A549 (cell line): Measurements from ENCODE around the gene SLF2.

ENCODE experiments used
- RFX5 ChIP-seq: fragments of 450-650 bp; IDR thresholded peaks from 2 replicates; pipeline ENCODE4 v1.7.1; 2014; ENCODE audit warnings: antibody characterized with exemption, mild to moderate bottlenecking, moderate library complexity
- SMC3 ChIP-seq: fragments of >200 bp; sonication (Bioruptor Twin); formaldehyde crosslinking; IDR thresholded peaks from 3 replicates; pipeline ENCODE4 v1.6.1; 2018; ENCODE audit warnings: inconsistent platforms
- ZC3H11A ChIP-seq: fragments of 450-650 bp; IDR thresholded peaks from 2 replicates; pipeline ENCODE4 v1.6.1; 2014; ENCODE audit warnings: antibody characterized with exemption, mild to moderate bottlenecking
- TF ChIP-seq, protein P1 (sequence below): IDR thresholded peaks from 2 replicates; pipeline ENCODE4 v1.6.1; 2012
- TF ChIP-seq, protein P2 (sequence below): fragments of >200 bp; sonication (Bioruptor Twin); formaldehyde crosslinking; IDR thresholded peaks from 3 replicates; pipeline ENCODE4 v1.5.1; 2016
- TF ChIP-seq, protein P3 (sequence below): fragments of 250-450 bp; sonication (Bioruptor Pico); IDR thresholded peaks from 2 replicates; pipeline ENCODE4 v1.5.0; 2020; ENCODE audit warnings: low read depth, mild to moderate bottlenecking, moderate library complexity
- TF ChIP-seq, protein P4 (sequence below): fragments of 250-450 bp; sonication (Bioruptor Pico); IDR thresholded peaks from 2 replicates; pipeline ENCODE4 v1.5.0; 2021; ENCODE audit warnings: mild to moderate bottlenecking, moderate library complexity, borderline replicate concordance

DNA sequence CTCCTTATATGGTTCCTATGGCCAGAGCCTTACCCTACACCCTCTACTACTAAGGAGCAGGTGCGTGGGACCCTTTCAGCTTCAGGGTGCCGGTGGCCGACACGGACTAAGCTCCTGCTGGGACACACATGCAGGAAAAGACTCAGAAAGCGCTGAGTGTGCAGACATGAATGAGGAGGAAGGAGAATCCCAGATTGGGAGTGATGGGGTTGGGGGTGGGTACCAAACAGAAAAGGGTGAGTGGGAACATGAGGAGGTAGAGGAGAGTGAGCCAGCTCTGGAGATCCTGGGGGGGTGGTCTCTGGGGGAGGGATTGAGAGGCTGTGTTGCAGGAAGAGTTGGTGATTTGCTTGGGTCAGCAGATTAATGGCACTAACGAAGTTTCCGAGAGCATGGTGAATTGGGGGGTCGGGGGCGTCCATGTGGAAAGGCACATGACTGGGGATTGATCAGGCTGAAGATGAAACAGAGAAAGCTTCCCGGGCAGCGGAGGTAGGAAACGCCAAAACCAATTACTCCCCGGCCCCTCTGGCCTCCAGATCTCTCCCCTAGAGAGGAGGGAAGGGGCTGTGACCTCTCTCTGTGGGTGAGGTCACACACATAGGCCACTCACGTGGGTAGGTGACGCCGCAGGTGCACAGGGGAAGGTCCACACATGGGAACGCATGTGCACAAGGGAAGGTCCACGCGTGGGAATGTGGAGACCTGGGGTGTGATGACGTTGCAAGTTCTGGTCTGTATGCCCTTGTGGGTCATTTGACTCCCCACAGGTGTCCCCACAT lies 37.9 kb upstream of the SLF2 start:
- TF ChIP-seq RFX5: no peak
- TF ChIP-seq, protein P1, sequence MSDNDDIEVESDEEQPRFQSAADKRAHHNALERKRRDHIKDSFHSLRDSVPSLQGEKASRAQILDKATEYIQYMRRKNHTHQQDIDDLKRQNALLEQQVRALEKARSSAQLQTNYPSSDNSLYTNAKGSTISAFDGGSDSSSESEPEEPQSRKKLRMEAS: no peak
- TF ChIP-seq SMC3: no peak
- TF ChIP-seq, protein P2, sequence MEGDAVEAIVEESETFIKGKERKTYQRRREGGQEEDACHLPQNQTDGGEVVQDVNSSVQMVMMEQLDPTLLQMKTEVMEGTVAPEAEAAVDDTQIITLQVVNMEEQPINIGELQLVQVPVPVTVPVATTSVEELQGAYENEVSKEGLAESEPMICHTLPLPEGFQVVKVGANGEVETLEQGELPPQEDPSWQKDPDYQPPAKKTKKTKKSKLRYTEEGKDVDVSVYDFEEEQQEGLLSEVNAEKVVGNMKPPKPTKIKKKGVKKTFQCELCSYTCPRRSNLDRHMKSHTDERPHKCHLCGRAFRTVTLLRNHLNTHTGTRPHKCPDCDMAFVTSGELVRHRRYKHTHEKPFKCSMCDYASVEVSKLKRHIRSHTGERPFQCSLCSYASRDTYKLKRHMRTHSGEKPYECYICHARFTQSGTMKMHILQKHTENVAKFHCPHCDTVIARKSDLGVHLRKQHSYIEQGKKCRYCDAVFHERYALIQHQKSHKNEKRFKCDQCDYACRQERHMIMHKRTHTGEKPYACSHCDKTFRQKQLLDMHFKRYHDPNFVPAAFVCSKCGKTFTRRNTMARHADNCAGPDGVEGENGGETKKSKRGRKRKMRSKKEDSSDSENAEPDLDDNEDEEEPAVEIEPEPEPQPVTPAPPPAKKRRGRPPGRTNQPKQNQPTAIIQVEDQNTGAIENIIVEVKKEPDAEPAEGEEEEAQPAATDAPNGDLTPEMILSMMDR: no peak
- TF ChIP-seq, protein P3, sequence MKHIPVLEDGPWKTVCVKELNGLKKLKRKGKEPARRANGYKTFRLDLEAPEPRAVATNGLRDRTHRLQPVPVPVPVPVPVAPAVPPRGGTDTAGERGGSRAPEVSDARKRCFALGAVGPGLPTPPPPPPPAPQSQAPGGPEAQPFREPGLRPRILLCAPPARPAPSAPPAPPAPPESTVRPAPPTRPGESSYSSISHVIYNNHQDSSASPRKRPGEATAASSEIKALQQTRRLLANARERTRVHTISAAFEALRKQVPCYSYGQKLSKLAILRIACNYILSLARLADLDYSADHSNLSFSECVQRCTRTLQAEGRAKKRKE (CRISPR knock-in tag): no peak
- TF ChIP-seq ZC3H11A: no peak
- TF ChIP-seq, protein P4, sequence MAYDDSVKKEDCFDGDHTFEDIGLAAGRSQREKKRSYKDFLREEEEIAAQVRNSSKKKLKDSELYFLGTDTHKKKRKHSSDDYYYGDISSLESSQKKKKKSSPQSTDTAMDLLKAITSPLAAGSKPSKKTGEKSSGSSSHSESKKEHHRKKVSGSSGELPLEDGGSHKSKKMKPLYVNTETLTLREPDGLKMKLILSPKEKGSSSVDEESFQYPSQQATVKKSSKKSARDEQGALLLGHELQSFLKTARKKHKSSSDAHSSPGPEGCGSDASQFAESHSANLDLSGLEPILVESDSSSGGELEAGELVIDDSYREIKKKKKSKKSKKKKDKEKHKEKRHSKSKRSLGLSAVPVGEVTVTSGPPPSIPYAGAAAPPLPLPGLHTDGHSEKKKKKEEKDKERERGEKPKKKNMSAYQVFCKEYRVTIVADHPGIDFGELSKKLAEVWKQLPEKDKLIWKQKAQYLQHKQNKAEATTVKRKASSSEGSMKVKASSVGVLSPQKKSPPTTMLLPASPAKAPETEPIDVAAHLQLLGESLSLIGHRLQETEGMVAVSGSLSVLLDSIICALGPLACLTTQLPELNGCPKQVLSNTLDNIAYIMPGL (CRISPR knock-in tag): no peak
